CD8-positive, alpha-beta memory T cell (primary cell): ENCODE measurements around the gene STAC3. TPM values are rescaled to one million over a fixed set of nuclear protein-coding genes. Genes with fewer than 3 reads are reported as not detected.
"Not testable (repeated sequence)": the region's sequence is repeated elsewhere in the genome, so short reads cannot be mapped to it uniquely, and the experiment has no call there.

Source experiments
- CTCF ChIA-PET: fragments of 350-600 bp; sonication (Branson Sonifier 250); formaldehyde crosslinking; loops from one replicate; lab custom pipeline; 2021; ENCODE audit warnings: antibody characterized with exemption; lab: Charles Lee
- POLR2A ChIA-PET: fragments of 350-600 bp; sonication (Branson Sonifier 250); formaldehyde crosslinking; loops from one replicate; lab custom pipeline; 2021; ENCODE audit warnings: antibody characterized with exemption; lab: Charles Lee
- DNase-seq, 5 donors: peaks; one replicate each; pipeline versions ENCODE4 v3.0.0 to v3.0.0-alpha.2; 2020 to 2022; ENCODE audit warnings: mixed read lengths in 1 of 5
- H3K27ac ChIP-seq: one replicate; pipeline ENCODE4 v1.7.0; 2013; ENCODE audit warnings: low read depth, mild to moderate bottlenecking, low read length, moderate library complexity
- H3K27me3 ChIP-seq: 2 replicates; pipeline ENCODE4 v1.7.0; 2013; ENCODE audit warnings: low read length, mild to moderate bottlenecking; ENCODE audit not compliant: insufficient read depth, poor library complexity, severe bottlenecking
- H3K36me3 ChIP-seq: 2 replicates; pipeline ENCODE4 v1.7.0; 2013; ENCODE audit warnings: mild to moderate bottlenecking, low read length, moderate library complexity; ENCODE audit not compliant: insufficient read depth
- H3K4me1 ChIP-seq: 2 replicates; pipeline ENCODE4 v1.7.0; 2013; ENCODE audit warnings: mild to moderate bottlenecking, low read length, moderate library complexity; ENCODE audit not compliant: insufficient read depth
- H3K4me3 ChIP-seq: 2 replicates; pipeline ENCODE4 v1.7.0; 2013; ENCODE audit warnings: mild to moderate bottlenecking, low read length
- H3K9me3 ChIP-seq: 2 replicates; pipeline ENCODE4 v1.7.0; 2013; ENCODE audit warnings: mild to moderate bottlenecking, low read length
- H3K27ac Mint-ChIP-seq, 8 donors: one replicate each; pipeline ENCODE4 v1.8.0; 2020 to 2021; ENCODE audit warnings: mixed read lengths in 8 of 8, mild to moderate bottlenecking in 6 of 8, inconsistent platforms in 3 of 8, moderate library complexity in 3 of 8
- H3K27me3 Mint-ChIP-seq, 2 donors: one replicate each; pipeline ENCODE4 v1.8.0; 2020 to 2021; ENCODE audit warnings: mixed read lengths in 2 of 2, mild to moderate bottlenecking in 1 of 2, moderate library complexity in 1 of 2
- H3K36me3 Mint-ChIP-seq, 3 donors: one replicate each; pipeline ENCODE4 v1.8.0; 2020 to 2021; ENCODE audit warnings: mixed read lengths in 3 of 3, inconsistent platforms in 1 of 3, mild to moderate bottlenecking in 1 of 3
- H3K4me1 Mint-ChIP-seq, 3 donors: one replicate each; pipeline ENCODE4 v1.8.0; 2020 to 2021; ENCODE audit warnings: mixed read lengths in 3 of 3, inconsistent platforms in 1 of 3, mild to moderate bottlenecking in 1 of 3
- H3K4me3 Mint-ChIP-seq, 7 donors: one replicate each; pipeline ENCODE4 v1.8.0; 2020 to 2021; ENCODE audit warnings: mixed read lengths in 7 of 7, mild to moderate bottlenecking in 6 of 7, moderate library complexity in 4 of 7, inconsistent platforms in 2 of 7
- H3K9me3 Mint-ChIP-seq, 5 donors: one replicate each; pipeline ENCODE4 v1.8.0; 2020 to 2022; ENCODE audit warnings: mixed read lengths in 5 of 5, mild to moderate bottlenecking in 3 of 5, moderate library complexity in 2 of 5, inconsistent platforms in 1 of 5
- polyA plus RNA-seq: library from polyadenylated mRNA; unstranded; fragments of 300-500 nt; fragmentation: Illumina TruSeq; gene quantifications from one replicate; pipeline ENCODE4 v1.2.3, GENCODE V29; 2021
- total RNA-seq, 2 experiments: library from RNA; stranded (reverse); gene quantifications; one replicate each; pipeline ENCODE4 v1.2.3, GENCODE V29; 2021

Gene STAC3
- total and polyA plus RNA-seq, 3 experiments from 2014 or later: 0.96 to 1.4 TPM; not detected in 1

GRCh38 chr12:57276233-57276632, 25.2 kb upstream of the STAC3 start:
- H3K27me3 ChIP-seq, H3K4me3 Mint-ChIP-seq, H3K27ac ChIP-seq, H3K27me3 Mint-ChIP-seq, H3K9me3 Mint-ChIP-seq, H3K9me3 ChIP-seq, POLR2A ChIA-PET, H3K4me3 ChIP-seq, H3K27ac Mint-ChIP-seq, DNase-seq: not testable (repeated sequence)
- Histone ChIP-seq H3K4me1 (peaks cover 14% of the 10 kb centered on the region), H3K36me3 (peaks cover 40% of the 10 kb centered on the region)
- Mint-ChIP-seq H3K4me1 (peaks cover 16 to 22% (median 20%) of the 10 kb centered on the region in 3 donors), H3K36me3 (peaks cover 13 to 84% (median 29%) of the 10 kb centered on the region in 3 donors)
- CTCF ChIA-PET: interaction anchor here (1.5 kb wide), 1 partner anchor 11 kb away, joined by 6 read pairs; no protein-coding TSS in a partner anchor

DNA sequence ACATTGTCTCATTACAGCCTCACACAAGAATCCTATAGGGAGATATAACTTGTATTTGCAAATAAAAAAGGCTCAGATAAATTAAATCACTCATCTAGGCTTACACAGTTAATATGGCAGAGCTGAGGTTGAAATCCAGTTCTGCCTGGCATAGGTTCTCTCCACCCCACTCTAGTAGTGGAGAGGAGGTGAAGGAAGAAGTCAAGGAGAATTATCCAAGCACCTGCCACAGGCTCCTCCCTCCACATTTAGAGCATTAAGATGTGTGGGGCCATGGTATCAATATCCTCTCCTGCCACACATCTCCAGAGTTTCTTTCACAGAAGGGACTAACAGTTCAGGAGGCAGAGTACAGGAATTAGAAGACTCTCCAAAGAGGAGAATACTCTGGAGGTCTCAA, 22.5 kb upstream of the STAC3 start:
- Mint-ChIP-seq H3K27ac (no peak overlapping the region), H3K36me3 (peaks cover 9 to 85% (median 34%) of the 10 kb centered on the region in 3 donors)
- DNase-seq: no peak

DNA sequence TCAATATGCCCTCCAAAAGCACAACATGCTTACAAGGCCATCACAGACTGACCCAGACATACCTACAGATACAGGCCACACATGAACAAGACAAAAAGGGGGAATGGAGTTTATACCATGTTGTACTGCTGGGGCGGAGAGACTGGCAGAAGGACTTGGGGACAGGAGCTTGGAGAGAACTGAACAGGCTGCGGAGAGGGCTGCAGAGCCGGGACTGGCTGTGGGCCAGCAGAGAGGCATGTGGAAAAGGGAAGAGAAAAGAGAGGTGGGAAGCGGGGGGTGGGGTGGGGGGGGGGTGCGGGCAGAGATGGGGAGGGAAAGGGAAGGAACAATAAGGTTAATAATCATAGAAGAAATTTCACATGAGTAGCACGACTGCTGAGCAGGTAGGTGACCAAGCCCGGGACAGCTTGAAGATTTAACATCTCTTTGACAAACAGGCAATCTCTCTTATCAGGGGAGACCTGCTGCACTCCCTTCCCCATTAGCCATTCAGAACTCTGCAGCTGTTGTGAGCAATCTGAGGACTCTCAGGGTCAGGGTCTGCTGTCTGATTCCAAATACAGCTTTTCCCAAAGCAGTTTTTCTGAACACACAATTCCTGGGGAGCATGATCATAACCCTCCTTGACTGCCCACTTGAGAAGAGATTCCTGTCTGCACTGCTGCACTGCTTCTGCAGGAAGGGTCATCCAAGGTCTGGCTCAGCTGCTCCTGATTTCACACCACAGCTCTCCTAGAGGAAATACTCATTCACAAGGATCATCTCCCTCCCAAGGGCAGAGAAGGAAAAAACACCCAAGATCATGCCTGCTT, 21.6 kb upstream of the STAC3 start:
- CTCF ChIA-PET: no interaction called here
- H3K36me3 ChIP-seq: peaks cover 49% of the 10 kb centered on the region
- H3K27ac Mint-ChIP-seq: peak overlapping the region in 2 of 8 donors; percentile 31 to 64

More for the DNA sequence above, 22.5 kb upstream of the STAC3 start:
- Histone ChIP-seq H3K4me3 (no peak overlapping the region), H3K9me3 (no peaks in the 10 kb centered on the region), H3K27ac (no peak overlapping the region), H3K36me3 (peaks cover 49% of the 10 kb centered on the region), H3K4me1 (no peaks in the 10 kb centered on the region), H3K27me3 (no peaks in the 10 kb centered on the region)
- CTCF ChIA-PET: no interaction called here
- POLR2A ChIA-PET: no interaction called here
- Mint-ChIP-seq H3K9me3 (no peaks in the 10 kb centered on the region), H3K4me1 (peaks cover 4% of the 10 kb centered on the region in 3 donors), H3K4me3 (no peak overlapping the region), H3K27me3 (no peaks in the 10 kb centered on the region)

DNA sequence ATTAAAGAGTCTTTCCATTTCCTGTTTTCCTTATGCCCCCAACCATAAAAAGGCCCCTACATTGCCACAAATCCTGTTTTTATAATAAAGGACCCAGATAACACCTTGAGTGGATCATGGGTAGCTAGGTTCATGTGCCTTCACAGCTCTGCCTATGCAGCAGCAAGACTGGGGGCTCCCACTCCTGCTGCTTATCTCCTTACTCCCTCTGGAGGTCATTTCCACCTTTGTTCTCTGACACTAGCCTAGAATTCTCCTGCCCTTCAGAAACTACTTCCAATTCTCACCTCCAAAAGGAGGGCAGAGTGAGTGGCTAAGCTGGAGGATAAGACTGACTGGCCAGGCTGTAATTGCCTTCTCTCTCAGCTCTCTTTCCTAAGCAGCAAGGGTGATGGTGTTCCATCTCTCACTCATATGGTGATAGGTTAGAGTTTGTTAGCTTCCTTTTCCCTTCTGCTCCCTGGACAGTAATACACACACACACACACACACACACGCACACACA, 20.0 kb upstream of the STAC3 start:
- peak overlapping the region in 4 of 8 donors; percentile 40 to 89 (median 50) for H3K27ac Mint-ChIP-seq
- peaks cover 56% of the 10 kb centered on the region for H3K36me3 ChIP-seq

More for the DNA sequence above, 21.6 kb upstream of the STAC3 start:
- no peaks in the 10 kb centered on the region for H3K4me1 ChIP-seq
- H3K9me3 ChIP-seq: no peaks in the 10 kb centered on the region
- POLR2A ChIA-PET: no interaction called here
- DNase-seq: no peak
- Mint-ChIP-seq H3K36me3 (peaks cover 3 to 85% (median 30%) of the 10 kb centered on the region in 3 donors), H3K27me3 (no peaks in the 10 kb centered on the region), H3K4me1 (peaks cover 4% of the 10 kb centered on the region in 3 donors), H3K9me3 (no peaks in the 10 kb centered on the region), H3K4me3 (no peak overlapping the region)
- no peak overlapping the region for H3K27ac ChIP-seq
- H3K4me3 ChIP-seq: no peak overlapping the region
- H3K27me3 ChIP-seq: no peaks in the 10 kb centered on the region

DNA sequence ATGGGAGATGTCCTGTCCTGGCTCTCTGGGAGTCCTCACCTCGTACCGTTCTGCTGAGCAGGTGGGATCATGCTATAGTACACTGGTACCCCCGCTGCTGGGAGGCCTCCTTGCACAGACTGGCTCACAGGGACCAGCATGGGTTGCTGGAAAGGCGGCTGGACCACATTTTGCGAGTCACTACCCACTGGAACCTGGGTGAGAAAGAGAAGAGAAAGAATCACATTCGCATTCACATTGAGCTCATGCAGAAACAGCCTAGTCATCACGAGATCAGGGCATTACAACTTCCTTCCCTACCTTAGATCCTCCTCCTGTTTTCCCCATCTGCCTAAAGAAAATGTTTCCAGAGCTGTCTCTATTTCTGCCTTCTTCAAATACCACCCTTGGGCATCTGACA, 17.3 kb upstream of the STAC3 start:
- Histone ChIP-seq H3K27ac (no peak overlapping the region), H3K27me3 (no peaks in the 10 kb centered on the region), H3K4me3 (no peak overlapping the region), H3K4me1 (no peaks in the 10 kb centered on the region), H3K36me3 (peaks cover 47% of the 10 kb centered on the region), H3K9me3 (no peaks in the 10 kb centered on the region)
- H3K36me3 Mint-ChIP-seq: peaks cover 0 to 78% (median 33%) of the 10 kb centered on the region in 3 donors
- ChIA-PET POLR2A (no interaction called here), CTCF (no interaction called here)
- no peaks in the 10 kb centered on the region for H3K27me3 Mint-ChIP-seq
- H3K9me3 Mint-ChIP-seq: no peaks in the 10 kb centered on the region
- peak overlapping the region in 4 of 8 donors; percentile 5 to 93 (median 27) for H3K27ac Mint-ChIP-seq
- peaks cover 0 to 4% (median 2%) of the 10 kb centered on the region in 3 donors for H3K4me1 Mint-ChIP-seq
- no peak overlapping the region for H3K4me3 Mint-ChIP-seq
- DNase-seq: no peak

More for the DNA sequence above, 20.0 kb upstream of the STAC3 start:
- no peaks in the 10 kb centered on the region for H3K9me3 ChIP-seq
- H3K9me3 Mint-ChIP-seq: no peaks in the 10 kb centered on the region
- no peak overlapping the region for H3K27ac ChIP-seq
- H3K4me1 Mint-ChIP-seq: peaks cover 4% of the 10 kb centered on the region in 3 donors
- DNase-seq: no peak
- H3K4me3 ChIP-seq: no peak overlapping the region
- no peaks in the 10 kb centered on the region for H3K27me3 ChIP-seq
- CTCF ChIA-PET: interaction anchor here (1.1 to 1.6 kb wide), 2 partner anchors 21 to 57 kb away, joined by 3 to 4 read pairs; partner anchors contain the start of gene STAC3
- no peak overlapping the region for H3K4me3 Mint-ChIP-seq
- H3K36me3 Mint-ChIP-seq: peaks cover 3 to 87% (median 27%) of the 10 kb centered on the region in 3 donors
- POLR2A ChIA-PET: no interaction called here
- H3K4me1 ChIP-seq: no peaks in the 10 kb centered on the region
- no peaks in the 10 kb centered on the region for H3K27me3 Mint-ChIP-seq

DNA sequence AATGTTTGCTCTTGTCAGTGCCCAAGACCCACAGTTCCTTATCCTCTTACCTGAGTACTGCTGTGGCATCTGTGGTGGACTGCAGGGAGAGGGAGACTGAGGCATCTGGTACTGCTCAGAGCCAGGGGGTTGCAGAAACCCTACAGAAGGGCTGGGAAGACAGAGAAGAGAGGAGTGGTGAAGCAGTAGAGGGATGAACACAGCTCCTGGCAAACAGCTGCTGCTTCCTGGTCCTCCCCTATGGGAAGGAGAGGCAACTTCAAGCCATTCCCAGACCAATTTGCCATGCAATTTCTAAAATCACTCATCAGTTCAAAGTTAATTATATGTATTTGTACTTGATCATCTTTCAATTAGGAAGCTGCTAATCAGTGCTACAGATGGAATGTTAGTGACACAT, 15.7 kb upstream of the STAC3 start:
- Histone ChIP-seq H3K27ac (no peak overlapping the region), H3K27me3 (no peaks in the 10 kb centered on the region), H3K9me3 (no peaks in the 10 kb centered on the region), H3K4me3 (no peak overlapping the region), H3K36me3 (peaks cover 47% of the 10 kb centered on the region), H3K4me1 (no peaks in the 10 kb centered on the region)
- H3K4me1 Mint-ChIP-seq: peaks cover 0 to 4% (median 2%) of the 10 kb centered on the region in 3 donors
- H3K4me3 Mint-ChIP-seq: no peak overlapping the region
- no peaks in the 10 kb centered on the region for H3K9me3 Mint-ChIP-seq
- CTCF ChIA-PET: interaction anchor here (3.2 kb wide), 1 partner anchor 189 kb away, joined by 9 read pairs; the partner anchor contains the start of gene INHBE
- POLR2A ChIA-PET: no interaction called here
- H3K27me3 Mint-ChIP-seq: no peaks in the 10 kb centered on the region
- H3K27ac Mint-ChIP-seq: peak overlapping the region in 3 of 8 donors; percentile 0 to 93 (median 62)
- peaks cover 0 to 79% (median 32%) of the 10 kb centered on the region in 3 donors for H3K36me3 Mint-ChIP-seq
- no peak for DNase-seq

DNA sequence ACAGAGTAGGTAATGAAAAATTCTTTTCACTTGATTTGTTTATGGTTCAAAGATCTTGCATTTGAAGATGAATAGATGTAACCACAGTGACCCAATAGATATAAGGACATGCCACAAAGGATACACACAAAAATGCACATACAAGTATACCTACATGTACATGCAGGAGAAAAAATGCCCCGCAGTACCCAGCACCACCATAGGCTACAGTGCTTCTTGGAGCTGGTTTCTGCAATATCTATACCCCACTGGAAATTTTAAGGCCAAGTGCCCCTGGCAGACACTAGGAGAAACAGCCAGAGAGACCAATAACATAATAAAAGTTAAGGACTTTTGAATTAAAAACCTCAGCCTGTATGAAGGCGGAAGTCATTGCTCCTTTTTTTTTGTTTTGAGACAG, 12.1 kb upstream of the STAC3 start:
- Mint-ChIP-seq H3K9me3 (no peaks in the 10 kb centered on the region), H3K4me3 (no peak overlapping the region), H3K36me3 (peaks cover 3 to 81% (median 23%) of the 10 kb centered on the region in 3 donors), H3K27ac (no peak overlapping the region), H3K4me1 (peaks cover 0 to 4% (median 0%) of the 10 kb centered on the region in 3 donors), H3K27me3 (no peaks in the 10 kb centered on the region)
- Histone ChIP-seq H3K36me3 (peaks cover 39% of the 10 kb centered on the region), H3K27ac (no peak overlapping the region), H3K4me1 (no peaks in the 10 kb centered on the region), H3K9me3 (no peaks in the 10 kb centered on the region), H3K4me3 (no peak overlapping the region), H3K27me3 (no peaks in the 10 kb centered on the region)
- ChIA-PET POLR2A (no interaction called here), CTCF (interaction anchor here (1.4 to 2.6 kb wide), 3 partner anchors 15 to 23 kb away, joined by 4 to 9 read pairs (median 6); no protein-coding TSS in a partner anchor)
- DNase-seq: no peak
